CD14-positive monocyte (primary cell): ENCODE measurements around the gene ERBB4. TPM values are rescaled to one million over a fixed set of nuclear protein-coding genes. Genes with fewer than 3 reads are reported as not detected.

Experiments
- DNase-seq, 3 donors: peaks; one replicate each; pipeline ENCODE4 v3.0.0-alpha.2; 2011 to 2022
- H2AFZ ChIP-seq: 2 replicates; pipeline ENCODE4 v1.6.0; 2012; ENCODE audit warnings: mild to moderate bottlenecking, low read depth, low read length, inconsistent platforms; ENCODE audit not compliant: insufficient read depth, poor library complexity, severe bottlenecking
- H3K27ac ChIP-seq, 2 donors: 1 replicate in 1 of 2; 2 replicates in 1 of 2; pipeline ENCODE4 v1.5.1; 2012 to 2013; ENCODE audit warnings: low read length in 2 of 2, control low read depth in 1 of 2, inconsistent platforms in 1 of 2, low read depth in 1 of 2, mild to moderate bottlenecking in 1 of 2
- H3K27me3 ChIP-seq, 2 donors: one replicate each; pipeline versions ENCODE4 v1.6.0 to v1.6.1; 2011 to 2013; ENCODE audit warnings: low read length in 2 of 2; ENCODE audit not compliant: control insufficient read depth in 2 of 2, insufficient read depth in 2 of 2
- H3K36me3 ChIP-seq, 2 donors: replicated peaks in 1 of 2; 1 replicate in 1 of 2; 2 replicates in 1 of 2; pipeline versions ENCODE4 v1.5.1 to v1.6.1; 2012 to 2013; ENCODE audit warnings: low read length in 2 of 2, control low read depth in 1 of 2, inconsistent platforms in 1 of 2, mild to moderate bottlenecking in 1 of 2; ENCODE audit not compliant: insufficient read depth in 2 of 2, control insufficient read depth in 1 of 2
- H3K4me1 ChIP-seq, 2 donors: 1 replicate in 1 of 2; 2 replicates in 1 of 2; pipeline versions ENCODE4 v1.5.1 to v1.6.1; 2012 to 2013; ENCODE audit warnings: low read length in 2 of 2, control low read depth in 1 of 2, inconsistent platforms in 1 of 2, mild to moderate bottlenecking in 1 of 2, moderate library complexity in 1 of 2; ENCODE audit not compliant: insufficient read depth in 2 of 2, control insufficient read depth in 1 of 2
- H3K4me2 ChIP-seq: replicated peaks from 2 replicates; pipeline ENCODE3; 2012; ENCODE audit warnings: low read length, moderate library complexity, mild to moderate bottlenecking; ENCODE audit not compliant: poor library complexity, severe bottlenecking; ENCODE audit errors: extremely low read depth
- H3K4me3 ChIP-seq, 3 experiments: fragments of 200-600 bp in 1 of 3; sonication (generic) in 1 of 3; replicated peaks in 1 of 3; 1 replicate in 2 of 3; 2 replicates in 1 of 3; pipeline ENCODE4 v1.5.1; 2011 to 2013; ENCODE audit warnings: low read length in 3 of 3, mild to moderate bottlenecking in 3 of 3, control low read depth in 2 of 3, low read depth in 2 of 3, inconsistent platforms in 1 of 3, moderate library complexity in 1 of 3
- H3K79me2 ChIP-seq: 2 replicates; pipeline ENCODE4 v1.6.0; 2012; ENCODE audit warnings: mild to moderate bottlenecking, control low read depth, inconsistent platforms, low read length, moderate library complexity; ENCODE audit not compliant: insufficient read depth
- H3K9ac ChIP-seq: 2 replicates; pipeline ENCODE4 v1.6.0; 2017; ENCODE audit warnings: low read length, mild to moderate bottlenecking; ENCODE audit not compliant: insufficient read depth, poor library complexity, severe bottlenecking
- H3K9me3 ChIP-seq, 2 donors: replicated peaks in 1 of 2; 1 replicate in 1 of 2; 2 replicates in 1 of 2; pipeline versions ENCODE4 v1.5.1 to v1.6.1; 2012 to 2013; ENCODE audit warnings: low read length in 2 of 2, control low read depth in 1 of 2; ENCODE audit not compliant: control insufficient read depth in 1 of 2, insufficient read depth in 1 of 2
- H4K20me1 ChIP-seq: 2 replicates; pipeline ENCODE4 v1.6.0; 2012; ENCODE audit warnings: mild to moderate bottlenecking, low read length, control low read depth, moderate library complexity; ENCODE audit not compliant: insufficient read depth
- H3K27ac Mint-ChIP-seq, 7 donors: one replicate each; pipeline ENCODE4 v1.8.0; 2020; ENCODE audit warnings: mild to moderate bottlenecking in 7 of 7, mixed read lengths in 7 of 7, moderate library complexity in 6 of 7, inconsistent platforms in 2 of 7
- H3K27me3 Mint-ChIP-seq, 3 donors: one replicate each; pipeline ENCODE4 v1.8.0; 2021 to 2022; ENCODE audit warnings: low read depth in 3 of 3, mild to moderate bottlenecking in 3 of 3, mixed read lengths in 3 of 3, moderate library complexity in 3 of 3, inconsistent platforms in 1 of 3
- H3K36me3 Mint-ChIP-seq, 2 donors: one replicate each; pipeline ENCODE4 v1.8.0; 2020; ENCODE audit warnings: mixed read lengths in 2 of 2, inconsistent platforms in 1 of 2, mild to moderate bottlenecking in 1 of 2
- H3K4me1 Mint-ChIP-seq: one replicate; pipeline ENCODE4 v1.8.0; 2020; ENCODE audit warnings: mild to moderate bottlenecking, mixed read lengths
- H3K4me3 Mint-ChIP-seq, 2 donors: one replicate each; pipeline ENCODE4 v1.8.0; 2020; ENCODE audit warnings: mild to moderate bottlenecking in 2 of 2, mixed read lengths in 2 of 2, moderate library complexity in 1 of 2
- H3K9me3 Mint-ChIP-seq, 7 donors: one replicate each; pipeline ENCODE4 v1.8.0; 2020 to 2022; ENCODE audit warnings: mixed read lengths in 7 of 7, mild to moderate bottlenecking in 6 of 7, moderate library complexity in 6 of 7, inconsistent platforms in 2 of 7
- WGBS: methylation state at CpG from one replicate; pipeline ENCODE4 v1.1.5; 2013; ENCODE audit warnings: missing lambda C conversion rate; ENCODE audit not compliant: insufficient coverage; 5-methylcytosine and 5-hydroxymethylcytosine counted together
- intact Hi-C, 2 donors: fragments of 100-400 bp; cut with micrococcal nuclease; formaldehyde crosslinking; loops; one replicate each; pipeline versions ENCODE4 v1.15.0 to v1.15.1; 2023
- polyA plus RNA-seq, 3 donors: library from polyadenylated mRNA; depleted of rRNA in 1 of 3; unstranded in 2 of 3; stranded (reverse) in 1 of 3; fragments of 300-500 nt in 2 of 3; fragments of >200 nt in 1 of 3; fragmentation: Illumina TruSeq in 2 of 3; gene quantifications; 1 replicate in 2 of 3; 2 replicates in 1 of 3; pipeline ENCODE4 v1.2.3, GENCODE V29; 2012 to 2021
- TF ChIP-seq, protein P1 (sequence below): fragments of 200-600 bp; IDR thresholded peaks from one replicate; pipeline ENCODE4 v1.8.0; 2022; ENCODE audit warnings: antibody characterized with exemption, mild to moderate bottlenecking

The ERBB4 gene
- polyA plus RNA-seq, 3 donors: not detected

GRCh38 chr2:211423018-211423417, 1115.6 kb downstream of the ERBB4 start:
- Mint-ChIP-seq H3K27me3 (no peaks in the 10 kb centered on the region), H3K27ac (no peak overlapping the region), H3K9me3 (no peaks in the 10 kb centered on the region), H3K36me3 (no peaks in the 10 kb centered on the region), H3K4me3 (no peak overlapping the region), H3K4me1 (no peaks in the 10 kb centered on the region)
- TF ChIP-seq, protein P1, sequence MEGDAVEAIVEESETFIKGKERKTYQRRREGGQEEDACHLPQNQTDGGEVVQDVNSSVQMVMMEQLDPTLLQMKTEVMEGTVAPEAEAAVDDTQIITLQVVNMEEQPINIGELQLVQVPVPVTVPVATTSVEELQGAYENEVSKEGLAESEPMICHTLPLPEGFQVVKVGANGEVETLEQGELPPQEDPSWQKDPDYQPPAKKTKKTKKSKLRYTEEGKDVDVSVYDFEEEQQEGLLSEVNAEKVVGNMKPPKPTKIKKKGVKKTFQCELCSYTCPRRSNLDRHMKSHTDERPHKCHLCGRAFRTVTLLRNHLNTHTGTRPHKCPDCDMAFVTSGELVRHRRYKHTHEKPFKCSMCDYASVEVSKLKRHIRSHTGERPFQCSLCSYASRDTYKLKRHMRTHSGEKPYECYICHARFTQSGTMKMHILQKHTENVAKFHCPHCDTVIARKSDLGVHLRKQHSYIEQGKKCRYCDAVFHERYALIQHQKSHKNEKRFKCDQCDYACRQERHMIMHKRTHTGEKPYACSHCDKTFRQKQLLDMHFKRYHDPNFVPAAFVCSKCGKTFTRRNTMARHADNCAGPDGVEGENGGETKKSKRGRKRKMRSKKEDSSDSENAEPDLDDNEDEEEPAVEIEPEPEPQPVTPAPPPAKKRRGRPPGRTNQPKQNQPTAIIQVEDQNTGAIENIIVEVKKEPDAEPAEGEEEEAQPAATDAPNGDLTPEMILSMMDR: no peak
- Histone ChIP-seq H3K9ac (no peak overlapping the region), H3K27me3 (no peaks in the 10 kb centered on the region), H3K27ac (no peak overlapping the region), H3K79me2 (no peaks in the 10 kb centered on the region), H3K36me3 (no peaks in the 10 kb centered on the region), H3K4me2 (no peak overlapping the region), H3K4me1 (no peaks in the 10 kb centered on the region), H3K4me3 (no peak overlapping the region), H4K20me1 (no peaks in the 10 kb centered on the region), H2AFZ (no peak overlapping the region), H3K9me3 (no peaks in the 10 kb centered on the region)
- DNase-seq: no peak
- intact Hi-C loops: no loop called here
- no CpG with 5 or more reads among the region's 2 CpGs for WGBS

GRCh38 chr2:211417544-211417943, 1121.1 kb downstream of the ERBB4 start:
- DNase-seq: no peak
- no peaks in the 10 kb centered on the region for H4K20me1 ChIP-seq
- TF ChIP-seq, protein P1: no peak
- H2AFZ ChIP-seq: no peak overlapping the region
- peaks cover 0 to 6% of the 10 kb centered on the region in 2 donors for H3K9me3 ChIP-seq
- H3K27me3 ChIP-seq: no peaks in the 10 kb centered on the region
- no peak overlapping the region for H3K27ac ChIP-seq
- H3K79me2 ChIP-seq: no peaks in the 10 kb centered on the region
- H3K9ac ChIP-seq: no peak overlapping the region
- Mint-ChIP-seq H3K36me3 (no peaks in the 10 kb centered on the region), H3K9me3 (peaks cover 0 to 5% (median 0%) of the 10 kb centered on the region in 7 donors), H3K4me1 (no peaks in the 10 kb centered on the region), H3K27ac (no peak overlapping the region), H3K4me3 (no peak overlapping the region), H3K27me3 (peaks cover 0 to 1% (median 0%) of the 10 kb centered on the region in 3 donors)
- intact Hi-C loops: no loop called here
- no peak overlapping the region for H3K4me2 ChIP-seq
- no peaks in the 10 kb centered on the region for H3K36me3 ChIP-seq
- no peaks in the 10 kb centered on the region for H3K4me1 ChIP-seq
- H3K4me3 ChIP-seq: no peak overlapping the region
